GM12864 (cell line): ENCODE measurements around the gene TOP3B.
A peak's percentile ranks its signal among the peaks of the same experiment; 100 is the strongest.

Experiments used
- DNase-seq: peaks from one replicate; pipeline ENCODE4 v3.0.0-alpha.2; 2011; ENCODE audit warnings: low read depth
- H3K4me3 ChIP-seq: 2 replicates; pipeline ENCODE4 v1.5.1; 2011; ENCODE audit warnings: mild to moderate bottlenecking, low read depth, low read length, control low read depth
- CTCF ChIP-seq: IDR thresholded peaks from 2 replicates; pipeline ENCODE4 v1.5.1; 2011; ENCODE audit warnings: low read depth, mild to moderate bottlenecking, moderate library complexity, low read length, control low read depth, inconsistent platforms; ENCODE audit errors: missing control alignments

Gene TOP3B

GRCh38 chr22:21938071-21938822 lies 44.3 kb downstream of the TOP3B start:
- DNase-seq: peak; percentile 45
- peak overlapping the region; percentile 56 for H3K4me3 ChIP-seq
- TF ChIP-seq CTCF: peak; percentile 99

DNA sequence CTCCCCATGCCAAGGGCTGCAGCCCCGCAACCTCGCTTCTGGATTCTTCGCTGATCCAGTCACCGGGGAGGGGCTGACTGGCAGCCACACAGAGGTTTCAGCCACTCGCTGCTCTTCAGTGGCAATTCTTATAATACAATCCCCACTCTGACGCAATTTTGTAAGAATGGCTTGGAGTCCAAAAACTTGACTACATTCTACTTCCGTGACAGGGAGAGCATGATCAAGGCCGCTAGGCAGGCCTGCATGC lies 44.8 kb downstream of the TOP3B start:
- DNase-seq: no peak
- no peak overlapping the region; the same call in 1 of the 2 replicates for H3K4me3 ChIP-seq
- no peak for TF ChIP-seq CTCF

DNA sequence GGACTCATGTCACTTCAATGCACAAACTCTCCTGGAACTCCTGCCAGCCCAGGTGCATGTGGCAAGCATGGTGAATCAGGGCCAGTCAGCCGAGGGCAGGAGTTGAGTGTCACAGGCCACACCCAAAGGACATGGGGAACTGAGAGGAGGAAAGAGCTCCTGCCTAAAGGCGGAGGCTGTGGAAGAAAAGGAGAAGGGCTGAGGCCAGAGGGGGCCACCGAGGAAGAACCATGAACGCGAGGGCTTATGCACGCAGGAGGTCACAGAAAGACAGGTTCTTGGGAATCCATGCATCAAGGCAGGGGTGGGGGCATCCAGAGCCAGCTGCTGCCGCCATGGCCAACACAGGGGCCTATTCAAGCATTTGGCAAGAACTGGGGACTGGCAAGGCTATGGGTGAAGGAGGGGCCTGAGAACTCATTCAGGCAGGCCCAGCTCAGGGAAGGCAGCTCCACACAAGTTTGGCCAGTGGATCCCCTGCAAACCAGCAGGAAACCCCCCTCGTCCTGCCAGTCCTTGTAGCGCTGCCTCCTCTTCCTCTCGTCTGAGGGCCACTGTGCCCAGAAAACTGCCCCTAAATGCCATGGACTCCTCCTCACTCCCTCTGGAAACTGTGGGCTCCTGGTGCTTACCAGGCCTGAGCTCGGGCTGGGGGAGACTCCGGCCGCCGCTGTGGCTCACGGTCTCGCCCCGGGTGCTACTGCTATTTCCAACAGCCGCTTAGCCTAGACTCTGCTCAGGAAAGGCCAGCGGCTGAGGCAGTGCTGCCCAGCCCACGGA lies 45.4 kb downstream of the TOP3B start:
- DNase-seq: no peak
- no peak overlapping the region for H3K4me3 ChIP-seq
- no peak for TF ChIP-seq CTCF

GRCh38 chr22:21936151-21936775 lies 46.3 kb downstream of the TOP3B start:
- no peak for TF ChIP-seq CTCF
- DNase-seq: no peak
- H3K4me3 ChIP-seq: no peak overlapping the region

- DNase-seq: no peak
- H3K4me3 ChIP-seq: no peak overlapping the region
- TF ChIP-seq CTCF: no peak
These were observed 48.7 kb downstream of the TOP3B start for GRCh38 chr22:21933910-21934309.

GRCh38 chr22:21933413-21933812 lies 49.2 kb downstream of the TOP3B start:
- no peak overlapping the region for H3K4me3 ChIP-seq
- TF ChIP-seq CTCF: no peak

More at GRCh38 chr22:21933413-21933812, 49.2 kb downstream of the TOP3B start:
- DNase-seq: no peak
